ENCODE data around the gene CYP2W1. TPM values are rescaled to one million over a fixed set of nuclear protein-coding genes. Genes with fewer than 3 reads are reported as not detected.

CYP2W1 gene
- total RNA-seq, 1 experiment from 2014 or later = not detected

- TF ChIP-seq ZNF138 (CRISPR knock-in tag; conservative IDR thresholded peaks at IDR 0.05) (no peak), ZNF232 (CRISPR knock-in tag; IDR thresholded peaks at IDR 0.05) (no peak), E2F1 (CRISPR knock-in tag; IDR thresholded peaks at IDR 0.05) (no peak), ZNF532 (CRISPR knock-in tag; IDR thresholded peaks at IDR 0.05; ENCODE audit: borderline replicate concordance) (no peak), GRHL2 (CRISPR knock-in tag; IDR thresholded peaks at IDR 0.05; ENCODE audit: insufficient replicate concordance, severe bottlenecking) (no peak), ZMAT4 (CRISPR knock-in tag; IDR thresholded peaks at IDR 0.05) (no peak), FOXP1 (CRISPR knock-in tag; IDR thresholded peaks at IDR 0.05; ENCODE audit: borderline replicate concordance) (no peak), ZNF121 (CRISPR knock-in tag; IDR thresholded peaks at IDR 0.05) (no peak)
- TF ChIP-seq, protein P1, sequence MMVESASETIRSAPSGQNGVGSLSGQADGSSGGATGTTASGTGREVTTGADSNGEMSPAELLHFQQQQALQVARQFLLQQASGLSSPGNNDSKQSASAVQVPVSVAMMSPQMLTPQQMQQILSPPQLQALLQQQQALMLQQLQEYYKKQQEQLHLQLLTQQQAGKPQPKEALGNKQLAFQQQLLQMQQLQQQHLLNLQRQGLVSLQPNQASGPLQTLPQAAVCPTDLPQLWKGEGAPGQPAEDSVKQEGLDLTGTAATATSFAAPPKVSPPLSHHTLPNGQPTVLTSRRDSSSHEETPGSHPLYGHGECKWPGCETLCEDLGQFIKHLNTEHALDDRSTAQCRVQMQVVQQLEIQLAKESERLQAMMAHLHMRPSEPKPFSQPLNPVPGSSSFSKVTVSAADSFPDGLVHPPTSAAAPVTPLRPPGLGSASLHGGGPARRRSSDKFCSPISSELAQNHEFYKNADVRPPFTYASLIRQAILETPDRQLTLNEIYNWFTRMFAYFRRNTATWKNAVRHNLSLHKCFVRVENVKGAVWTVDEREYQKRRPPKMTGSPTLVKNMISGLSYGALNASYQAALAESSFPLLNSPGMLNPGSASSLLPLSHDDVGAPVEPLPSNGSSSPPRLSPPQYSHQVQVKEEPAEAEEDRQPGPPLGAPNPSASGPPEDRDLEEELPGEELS (CRISPR knock-in tag; IDR thresholded peaks at IDR 0.05) = no peak
Observed at GRCh38 chr7:1008733-1009363, 25.9 kb downstream of the CYP2W1 start (continued).

GRCh38 chr7:1009747-1010146 lies 26.8 kb downstream of the CYP2W1 start:
- Mint-ChIP-seq H3K4me1 (no peaks in the 10 kb centered on the region), H3K27me3 (ENCODE audit: low read depth) (no peaks in the 10 kb centered on the region), H3K4me3 (no peak overlapping the region), H3K27ac (peak overlapping the region; percentile 27; the same call in 1 of the 2 replicates), H3K36me3 (peaks cover 11% of the 10 kb centered on the region; the same call in 1 of the 2 replicates), H3K9me3 (no peaks in the 10 kb centered on the region)
- DNase-seq (ENCODE audit: low spot score) = no peak
- POLR2A ChIA-PET = no interaction called here
- no peak for ATAC-seq
- CTCF ChIA-PET = interaction anchor here (1.0 kb wide), 1 partner anchor 17 kb away, joined by 3 read pairs; no protein-coding TSS in a partner anchor
- TF ChIP-seq NFATC4 (CRISPR knock-in tag; IDR thresholded peaks at IDR 0.05) (no peak), MYBL2 (CRISPR knock-in tag; IDR thresholded peaks at IDR 0.05) (no peak), KAT7 (CRISPR knock-in tag; IDR thresholded peaks at IDR 0.05; ENCODE audit: borderline replicate concordance) (no peak), ZNF532 (CRISPR knock-in tag; IDR thresholded peaks at IDR 0.05; ENCODE audit: borderline replicate concordance) (no peak), USF1 (CRISPR knock-in tag; IDR thresholded peaks at IDR 0.05) (no peak), CDX4 (CRISPR knock-in tag; IDR thresholded peaks at IDR 0.05; ENCODE audit: borderline replicate concordance) (no peak), TCF7 (CRISPR knock-in tag; IDR thresholded peaks at IDR 0.05; ENCODE audit: low read depth) (no peak)
- TF ChIP-seq, protein P2, sequence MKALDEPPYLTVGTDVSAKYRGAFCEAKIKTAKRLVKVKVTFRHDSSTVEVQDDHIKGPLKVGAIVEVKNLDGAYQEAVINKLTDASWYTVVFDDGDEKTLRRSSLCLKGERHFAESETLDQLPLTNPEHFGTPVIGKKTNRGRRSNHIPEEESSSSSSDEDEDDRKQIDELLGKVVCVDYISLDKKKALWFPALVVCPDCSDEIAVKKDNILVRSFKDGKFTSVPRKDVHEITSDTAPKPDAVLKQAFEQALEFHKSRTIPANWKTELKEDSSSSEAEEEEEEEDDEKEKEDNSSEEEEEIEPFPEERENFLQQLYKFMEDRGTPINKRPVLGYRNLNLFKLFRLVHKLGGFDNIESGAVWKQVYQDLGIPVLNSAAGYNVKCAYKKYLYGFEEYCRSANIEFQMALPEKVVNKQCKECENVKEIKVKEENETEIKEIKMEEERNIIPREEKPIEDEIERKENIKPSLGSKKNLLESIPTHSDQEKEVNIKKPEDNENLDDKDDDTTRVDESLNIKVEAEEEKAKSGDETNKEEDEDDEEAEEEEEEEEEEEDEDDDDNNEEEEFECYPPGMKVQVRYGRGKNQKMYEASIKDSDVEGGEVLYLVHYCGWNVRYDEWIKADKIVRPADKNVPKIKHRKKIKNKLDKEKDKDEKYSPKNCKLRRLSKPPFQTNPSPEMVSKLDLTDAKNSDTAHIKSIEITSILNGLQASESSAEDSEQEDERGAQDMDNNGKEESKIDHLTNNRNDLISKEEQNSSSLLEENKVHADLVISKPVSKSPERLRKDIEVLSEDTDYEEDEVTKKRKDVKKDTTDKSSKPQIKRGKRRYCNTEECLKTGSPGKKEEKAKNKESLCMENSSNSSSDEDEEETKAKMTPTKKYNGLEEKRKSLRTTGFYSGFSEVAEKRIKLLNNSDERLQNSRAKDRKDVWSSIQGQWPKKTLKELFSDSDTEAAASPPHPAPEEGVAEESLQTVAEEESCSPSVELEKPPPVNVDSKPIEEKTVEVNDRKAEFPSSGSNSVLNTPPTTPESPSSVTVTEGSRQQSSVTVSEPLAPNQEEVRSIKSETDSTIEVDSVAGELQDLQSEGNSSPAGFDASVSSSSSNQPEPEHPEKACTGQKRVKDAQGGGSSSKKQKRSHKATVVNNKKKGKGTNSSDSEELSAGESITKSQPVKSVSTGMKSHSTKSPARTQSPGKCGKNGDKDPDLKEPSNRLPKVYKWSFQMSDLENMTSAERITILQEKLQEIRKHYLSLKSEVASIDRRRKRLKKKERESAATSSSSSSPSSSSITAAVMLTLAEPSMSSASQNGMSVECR (CRISPR knock-in tag; IDR thresholded peaks at IDR 0.05; ENCODE audit: borderline replicate concordance) = no peak
